Lung (tissue), 12 donors: ENCODE results near the gene ENTPD1. TPM values are rescaled to one million over a fixed set of nuclear protein-coding genes. Genes with fewer than 3 reads are reported as not detected.
A peak's percentile ranks its signal among the peaks of the same experiment; 100 is the strongest.

Experiments used
- ATAC-seq: fragments of 200-7000 bp; cut with Tn5 transposase; one replicate; pipeline ENCODE4 v1.9.1; 2020; ENCODE audit warnings: moderate number of reproducible peaks; ENCODE audit not compliant: insufficient read depth, low FRiP score
- DNase-seq, 3 donors: peaks; one replicate each; pipeline ENCODE4 v3.0.0-alpha.2; 2013 to 2017
- H3K27ac ChIP-seq, 2 donors: one replicate each; pipeline ENCODE4 v1.5.1; 2013; ENCODE audit warnings: mild to moderate bottlenecking in 2 of 2, moderate library complexity in 2 of 2, control low read depth in 1 of 2, inconsistent platforms in 1 of 2, low read depth in 1 of 2, low read length in 1 of 2
- H3K27me3 ChIP-seq, 3 donors: one replicate each; pipeline ENCODE4 v1.5.1; 2013; ENCODE audit warnings: low read length in 2 of 3; ENCODE audit not compliant: control insufficient read depth in 3 of 3, insufficient read depth in 3 of 3
- H3K36me3 ChIP-seq, 4 donors: one replicate each; pipeline ENCODE4 v1.5.1; 2013; ENCODE audit warnings: low read length in 4 of 4, mild to moderate bottlenecking in 1 of 4, moderate library complexity in 1 of 4; ENCODE audit not compliant: control insufficient read depth in 4 of 4, insufficient read depth in 4 of 4
- H3K4me1 ChIP-seq, 5 donors: one replicate each; pipeline ENCODE4 v1.5.1; 2013; ENCODE audit warnings: low read length in 5 of 5, mild to moderate bottlenecking in 2 of 5, moderate library complexity in 1 of 5; ENCODE audit not compliant: control insufficient read depth in 5 of 5, insufficient read depth in 5 of 5
- H3K4me3 ChIP-seq: one replicate; pipeline ENCODE4 v1.5.1; 2013; ENCODE audit warnings: mild to moderate bottlenecking, control low read depth, moderate library complexity
- H3K9ac ChIP-seq, 2 donors: one replicate each; pipeline ENCODE4 v1.5.1; 2013; ENCODE audit warnings: low read length in 2 of 2, control low read depth in 1 of 2; ENCODE audit not compliant: insufficient read depth in 1 of 2
- H3K9me3 ChIP-seq, 4 donors: one replicate each; pipeline ENCODE4 v1.5.1; 2013; ENCODE audit warnings: low read length in 3 of 4, mild to moderate bottlenecking in 1 of 4, moderate library complexity in 1 of 4; ENCODE audit not compliant: control insufficient read depth in 4 of 4, insufficient read depth in 3 of 4
- CTCF ChIP-seq: IDR thresholded peaks from 2 replicates; pipeline ENCODE4 v1.5.1; 2012; ENCODE audit warnings: mild to moderate bottlenecking; ENCODE audit errors: control extremely low read depth, extremely low read depth
- WGBS, 2 donors: extraction: QIAGEN DNeasy Blood & Tissue Kit; methylation state at CpG; one replicate each; pipeline ENCODE4 v1.1.7; 2013; 5-methylcytosine and 5-hydroxymethylcytosine counted together
- polyA plus RNA-seq, 2 donors: library from polyadenylated mRNA; stranded (reverse); fragments of 200-250 nt; gene quantifications; one replicate each; pipeline ENCODE4 v1.2.1, GENCODE V29; 2013
- total RNA-seq, 2 donors: library from RNA; depleted of rRNA in 1 of 2; stranded (reverse); fragments of >200 nt in 1 of 2; gene quantifications; one replicate each; pipeline ENCODE4 v1.2.1, GENCODE V29; 2014 to 2021
- donor health status: control.
- donor health status: control.
- donor health status: Bipolar disorder and iron deficiency.
- donor health status: healthy.
- donor health status: DM: yes; HTN: yes; CAD: no.

ENTPD1 gene
- total and polyA plus RNA-seq, 4 donors: 5.5 to 46.6 (median 18.2) TPM

GRCh38 chr10:95818010-95818409 lies 62.0 kb downstream of the ENTPD1 start:
- Histone ChIP-seq H3K27me3 (no peaks in the 10 kb centered on the region), H3K27ac (peak overlapping the region in 1 of 2 donors; percentile 32), H3K4me3 (no peak overlapping the region), H3K9me3 (peaks cover 0 to 3% (median 0%) of the 10 kb centered on the region in 4 donors), H3K36me3 (no peaks in the 10 kb centered on the region), H3K4me1 (peaks cover 0 to 12% (median 5%) of the 10 kb centered on the region in 5 donors), H3K9ac (no peak overlapping the region)
- no peak for ATAC-seq
- WGBS, 2 donors: 86 to 100% methylated on average over 1 of the region's 1 CpG
- no peak for TF ChIP-seq CTCF
- no peak for DNase-seq

- DNase-seq (no peak), ATAC-seq (no peak)
- H3K27ac ChIP-seq: no peak overlapping the region
- no peak for TF ChIP-seq CTCF
- no peaks in the 10 kb centered on the region for H3K27me3 ChIP-seq
- no peak overlapping the region for H3K9ac ChIP-seq
- H3K4me1 ChIP-seq: peaks cover 0 to 9% (median 5%) of the 10 kb centered on the region in 5 donors
- WGBS, 2 donors: 49 to 65% methylated on average over 2 of the region's 2 CpGs
- H3K4me3 ChIP-seq: no peak overlapping the region
- H3K36me3 ChIP-seq: no peaks in the 10 kb centered on the region
- peaks cover 0 to 3% (median 0%) of the 10 kb centered on the region in 4 donors for H3K9me3 ChIP-seq
Observed at GRCh38 chr10:95818668-95819067, 62.7 kb downstream of the ENTPD1 start.

GRCh38 chr10:95819620-95820329 lies 63.8 kb downstream of the ENTPD1 start:
- H3K4me3 ChIP-seq: no peak overlapping the region
- H3K9ac ChIP-seq: no peak overlapping the region
- H3K27ac ChIP-seq: peak overlapping the region in 1 of 2 donors; percentile 2
- peaks cover 0 to 9% (median 0%) of the 10 kb centered on the region in 5 donors for H3K4me1 ChIP-seq
- no peak for ATAC-seq
- H3K27me3 ChIP-seq: no peaks in the 10 kb centered on the region
- TF ChIP-seq CTCF: no peak
- peaks cover 0 to 3% (median 0%) of the 10 kb centered on the region in 4 donors for H3K9me3 ChIP-seq
- H3K36me3 ChIP-seq: no peaks in the 10 kb centered on the region
- no peak for DNase-seq
- 17 to 24% methylated on average over 2 of the region's 2 CpGs for whole genome bisulfite sequencing, 2 donors

DNA sequence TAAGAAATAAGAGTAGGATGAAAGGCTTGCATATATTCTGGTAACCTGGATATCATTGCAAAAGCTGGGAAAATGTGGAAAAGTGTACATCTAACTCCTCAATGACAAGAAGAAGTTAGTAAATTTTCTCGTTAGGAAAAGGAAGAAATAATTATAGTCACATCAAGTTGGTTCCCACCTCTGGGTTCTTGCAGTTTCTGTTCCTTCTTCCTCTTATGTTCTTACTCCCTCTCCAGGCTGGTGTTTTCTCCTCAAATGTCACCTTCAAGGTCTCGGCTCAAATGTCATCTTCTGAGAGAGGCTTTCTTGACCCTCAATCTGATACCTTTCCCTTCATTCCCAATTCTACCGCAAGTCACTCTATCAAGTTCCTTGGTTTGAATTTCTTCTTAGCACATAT lies 64.4 kb downstream of the ENTPD1 start:
- ATAC-seq (no peak), DNase-seq (no peak)
- H3K27ac ChIP-seq: no peak overlapping the region
- H3K27me3 ChIP-seq: no peaks in the 10 kb centered on the region
- WGBS, 2 donors: 50 to 69% methylated on average over 3 of the region's 3 CpGs
- no peak for TF ChIP-seq CTCF
- peaks cover 0 to 9% (median 0%) of the 10 kb centered on the region in 5 donors for H3K4me1 ChIP-seq
- no peak overlapping the region for H3K4me3 ChIP-seq
- H3K36me3 ChIP-seq: no peaks in the 10 kb centered on the region
- H3K9me3 ChIP-seq: peaks cover 0 to 3% (median 0%) of the 10 kb centered on the region in 4 donors
- H3K9ac ChIP-seq: no peak overlapping the region
